HEK293T (cell line): Measurements from ENCODE around the gene NEUROD6.

Experiments
- CTCF ChIA-PET: fragments of 350-600 bp; formaldehyde crosslinking; extraction: SDS; loops from one replicate; lab custom pipeline; 2021; ENCODE audit warnings: antibody characterized with exemption, inconsistent platforms; lab: Yijun Ruan, JAX
- POLR2A ChIA-PET: fragments of 350-600 bp; formaldehyde crosslinking; extraction: SDS; loops from one replicate; lab custom pipeline; 2020; ENCODE audit warnings: antibody characterized with exemption, inconsistent platforms; lab: Yijun Ruan, JAX
- DNase-seq: peaks from one replicate; pipeline ENCODE4 v3.0.0; 2012; ENCODE audit warnings: mixed read lengths; ENCODE audit errors: extremely low spot score
- ARNT ChIP-seq: fragments of 450-650 bp; IDR thresholded peaks from 2 replicates; pipeline ENCODE4 v1.6.1; 2017; ENCODE audit warnings: mild to moderate bottlenecking
- BHLHE40 ChIP-seq: fragments of 450-650 bp; IDR thresholded peaks from 2 replicates; pipeline ENCODE4 v1.6.1; 2016; ENCODE audit warnings: mild to moderate bottlenecking, moderate library complexity, borderline replicate concordance
- CTBP1 ChIP-seq: fragments of 450-650 bp; IDR thresholded peaks from 2 replicates; pipeline ENCODE4 v1.6.1; 2016; ENCODE audit warnings: borderline replicate concordance
- ELF4 ChIP-seq: fragments of 450-650 bp; IDR thresholded peaks from 2 replicates; pipeline ENCODE4 v1.6.1; 2017; ENCODE audit warnings: antibody characterized with exemption
- FOXA1 ChIP-seq: fragments of 450-650 bp; IDR thresholded peaks from 2 replicates; pipeline ENCODE4 v1.6.1; 2016; ENCODE audit warnings: mild to moderate bottlenecking
- FOXK2 ChIP-seq: fragments of 450-650 bp; IDR thresholded peaks from 2 replicates; pipeline ENCODE4 v1.6.1; 2016; ENCODE audit warnings: mild to moderate bottlenecking
- FOXM1 ChIP-seq: fragments of 450-650 bp; IDR thresholded peaks from 2 replicates; pipeline ENCODE4 v1.6.1; 2017; ENCODE audit warnings: mild to moderate bottlenecking, borderline replicate concordance
- HDGF ChIP-seq: fragments of 450-650 bp; IDR thresholded peaks from 2 replicates; pipeline ENCODE4 v1.6.1; 2017; ENCODE audit warnings: antibody characterized with exemption, borderline replicate concordance
- L3MBTL2 ChIP-seq: fragments of 450-650 bp; conservative IDR thresholded peaks from 2 replicates; pipeline ENCODE4 v1.6.1; 2016; ENCODE audit warnings: mild to moderate bottlenecking
- LEF1 ChIP-seq: fragments of 450-650 bp; IDR thresholded peaks from 2 replicates; pipeline ENCODE4 v1.6.1; 2017; ENCODE audit warnings: mild to moderate bottlenecking, borderline replicate concordance
- NFRKB ChIP-seq: fragments of 450-650 bp; IDR thresholded peaks from 2 replicates; pipeline ENCODE4 v1.6.1; 2016; ENCODE audit warnings: mild to moderate bottlenecking, moderate library complexity
- SP1 ChIP-seq: fragments of 450-650 bp; IDR thresholded peaks from 2 replicates; pipeline ENCODE4 v1.6.1; 2017
- SUZ12 ChIP-seq: fragments of 450-650 bp; IDR thresholded peaks from 2 replicates; pipeline ENCODE4 v1.6.1; 2016; ENCODE audit warnings: mild to moderate bottlenecking
- TARDBP ChIP-seq: fragments of 450-650 bp; IDR thresholded peaks from 2 replicates; pipeline ENCODE4 v1.6.1; 2016
- ZNF384 ChIP-seq: fragments of 450-650 bp; IDR thresholded peaks from 2 replicates; pipeline ENCODE4 v1.6.1; 2016
- TF ChIP-seq, protein P1 (sequence below): fragments of 450-650 bp; IDR thresholded peaks from 2 replicates; pipeline ENCODE4 v1.6.1; 2016

NEUROD6 gene

DNA sequence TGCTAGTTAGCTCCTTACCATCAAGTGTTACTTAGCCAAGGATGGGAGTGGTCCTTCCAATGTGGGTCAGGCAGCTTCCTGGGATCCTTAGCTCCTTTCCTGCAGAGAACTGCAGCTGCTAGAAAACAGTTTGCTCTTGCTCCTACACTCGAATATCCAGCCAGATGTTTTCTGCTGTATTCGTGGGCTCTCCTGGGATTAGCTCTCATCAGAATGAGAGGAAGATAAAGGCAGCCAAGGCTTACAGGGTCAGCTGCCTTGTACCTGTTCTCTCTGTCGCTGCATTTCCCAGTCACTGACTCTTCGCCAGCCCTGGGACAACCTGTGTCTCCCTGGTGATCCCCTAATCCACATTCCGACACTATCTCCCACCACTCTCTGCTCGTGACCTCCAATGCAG is 29.0 kb downstream of the NEUROD6 start:
- POLR2A ChIA-PET, result no interaction called here
- TF ChIP-seq FOXA1, result no peak
- no peak for TF ChIP-seq ELF4
- no peak for TF ChIP-seq LEF1
- TF ChIP-seq ZNF384, result no peak
- no peak for TF ChIP-seq BHLHE40
- no peak for DNase-seq
- CTCF ChIA-PET, result no interaction called here

DNA sequence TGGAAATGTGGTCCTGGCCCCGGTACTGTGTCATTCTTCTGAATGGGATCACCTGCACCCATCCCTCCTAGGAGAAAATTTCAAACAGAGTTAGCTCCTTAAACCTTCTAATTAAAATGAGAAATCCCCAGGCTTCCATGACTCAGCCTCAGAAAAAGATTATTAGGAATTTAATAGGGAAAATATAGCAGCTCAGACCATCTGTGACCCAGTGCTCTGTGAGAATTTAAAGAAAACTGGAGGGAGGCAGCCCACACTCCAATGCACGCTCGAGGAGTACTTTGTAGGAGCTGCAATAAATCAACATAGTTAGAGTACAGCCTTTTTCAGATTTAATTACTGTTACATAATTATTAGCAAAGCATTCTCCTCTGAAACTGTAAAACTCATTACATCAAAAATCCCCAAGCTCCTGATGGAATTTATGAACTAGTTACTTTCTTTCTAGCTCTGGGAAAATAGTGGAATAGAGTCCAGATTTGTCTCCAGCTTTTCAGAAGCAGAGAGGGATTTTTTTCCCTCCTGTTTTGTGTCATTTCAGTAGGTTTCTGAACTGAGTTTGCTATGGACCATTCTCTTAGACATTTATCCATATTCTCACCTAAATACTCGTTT is 30.1 kb downstream of the NEUROD6 start:
- CTCF ChIA-PET, result interaction anchor here (0.5 to 0.8 kb wide), 2 partner anchors 118 to 179 kb away, joined by 3 read pairs; no protein-coding TSS in a partner anchor
- TF ChIP-seq LEF1 (no peak), ELF4 (no peak), ZNF384 (no peak), SP1 (no peak), ARNT (no peak), FOXA1 (no peak), CTBP1 (no peak), HDGF (no peak), TARDBP (no peak), FOXM1 (no peak), NFRKB (no peak), SUZ12 (no peak), FOXK2 (no peak), L3MBTL2 (no peak), BHLHE40 (no peak)
- TF ChIP-seq, protein P1, sequence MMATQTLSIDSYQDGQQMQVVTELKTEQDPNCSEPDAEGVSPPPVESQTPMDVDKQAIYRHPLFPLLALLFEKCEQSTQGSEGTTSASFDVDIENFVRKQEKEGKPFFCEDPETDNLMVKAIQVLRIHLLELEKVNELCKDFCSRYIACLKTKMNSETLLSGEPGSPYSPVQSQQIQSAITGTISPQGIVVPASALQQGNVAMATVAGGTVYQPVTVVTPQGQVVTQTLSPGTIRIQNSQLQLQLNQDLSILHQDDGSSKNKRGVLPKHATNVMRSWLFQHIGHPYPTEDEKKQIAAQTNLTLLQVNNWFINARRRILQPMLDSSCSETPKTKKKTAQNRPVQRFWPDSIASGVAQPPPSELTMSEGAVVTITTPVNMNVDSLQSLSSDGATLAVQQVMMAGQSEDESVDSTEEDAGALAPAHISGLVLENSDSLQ, result no peak
- POLR2A ChIA-PET, result no interaction called here
- DNase-seq, result no peak

DNA sequence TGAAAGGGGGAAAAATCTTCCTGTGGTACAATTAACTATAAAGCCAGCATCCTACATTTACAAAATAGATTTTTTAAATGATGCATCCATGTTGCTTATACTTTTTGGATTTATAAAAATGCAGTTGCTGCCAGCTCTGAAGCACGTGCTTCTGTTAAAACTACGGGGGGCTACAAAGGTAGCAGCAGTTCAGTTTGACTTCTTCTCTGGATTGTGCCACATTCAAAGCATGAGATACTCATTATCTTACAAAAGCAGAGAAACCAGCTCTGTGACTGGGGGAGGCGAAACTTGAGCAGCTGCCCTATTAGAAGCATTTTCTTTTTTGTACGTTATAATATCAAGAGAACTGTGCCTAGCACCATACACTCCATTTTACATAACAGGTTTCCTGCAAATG is 31.1 kb downstream of the NEUROD6 start:
- TF ChIP-seq FOXK2, result no peak
- TF ChIP-seq L3MBTL2, result no peak
- TF ChIP-seq BHLHE40, result no peak
- no peak for TF ChIP-seq FOXA1
- no peak for TF ChIP-seq HDGF
- TF ChIP-seq CTBP1, result no peak
- no peak for TF ChIP-seq ARNT
- TF ChIP-seq, protein P1, result no peak
- no peak for TF ChIP-seq ELF4
- no peak for TF ChIP-seq SP1
- TF ChIP-seq LEF1, result no peak
- TF ChIP-seq NFRKB, result no peak
- no peak for TF ChIP-seq SUZ12
- TF ChIP-seq ZNF384, result no peak
- POLR2A ChIA-PET, result no interaction called here
- CTCF ChIA-PET, result no interaction called here
- no peak for DNase-seq

DNA sequence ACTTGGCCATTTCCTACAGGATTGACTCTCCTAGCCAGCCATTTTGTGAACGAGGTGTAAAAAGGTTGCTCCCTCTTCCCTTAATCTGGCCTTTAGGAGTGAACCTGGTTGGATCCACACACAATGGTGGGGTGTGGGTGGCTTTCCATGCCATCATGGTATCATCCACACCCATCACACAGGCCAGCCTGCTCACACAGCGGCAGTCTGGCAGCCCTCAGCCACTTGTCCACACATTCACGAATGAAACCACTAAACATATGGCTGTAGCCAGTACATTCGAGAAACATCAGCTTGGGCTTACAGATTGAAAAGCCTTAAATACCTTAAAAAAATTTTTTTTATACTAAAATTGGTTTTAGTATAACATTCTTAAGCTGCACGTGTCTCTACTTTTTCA is 31.9 kb downstream of the NEUROD6 start:
- POLR2A ChIA-PET, result no interaction called here
- no peak for DNase-seq
- TF ChIP-seq ELF4 (no peak), SUZ12 (no peak), LEF1 (no peak), ARNT (no peak), BHLHE40 (no peak), HDGF (no peak), NFRKB (no peak), CTBP1 (no peak), SP1 (no peak), FOXM1 (no peak), L3MBTL2 (no peak), TARDBP (no peak)
- TF ChIP-seq, protein P1, result no peak
- CTCF ChIA-PET, result no interaction called here

DNA sequence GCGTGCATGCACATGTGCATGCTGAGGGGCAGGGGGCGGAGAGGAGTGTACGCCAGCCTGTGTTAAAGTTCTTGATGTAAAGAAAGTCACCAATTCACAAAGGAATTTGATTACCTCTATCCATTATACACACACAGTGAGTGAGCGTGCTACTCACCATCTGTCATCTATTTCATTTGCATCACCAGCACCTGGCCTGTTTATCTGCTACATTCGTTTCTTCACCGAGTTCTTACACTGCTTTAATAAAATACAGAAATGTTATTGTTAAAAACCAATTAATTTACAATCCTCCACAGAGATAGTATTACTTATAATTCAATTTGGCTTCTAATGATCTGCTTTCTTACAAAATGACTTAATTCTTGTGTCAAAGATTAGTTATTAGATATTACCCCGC is 32.6 kb downstream of the NEUROD6 start:
- ChIA-PET POLR2A (no interaction called here), CTCF (no interaction called here)
- DNase-seq, result no peak
- TF ChIP-seq SP1 (no peak), ZNF384 (no peak), FOXM1 (no peak), ARNT (no peak), ELF4 (no peak), NFRKB (no peak), HDGF (no peak), L3MBTL2 (no peak)
- TF ChIP-seq, protein P1, result no peak

DNA sequence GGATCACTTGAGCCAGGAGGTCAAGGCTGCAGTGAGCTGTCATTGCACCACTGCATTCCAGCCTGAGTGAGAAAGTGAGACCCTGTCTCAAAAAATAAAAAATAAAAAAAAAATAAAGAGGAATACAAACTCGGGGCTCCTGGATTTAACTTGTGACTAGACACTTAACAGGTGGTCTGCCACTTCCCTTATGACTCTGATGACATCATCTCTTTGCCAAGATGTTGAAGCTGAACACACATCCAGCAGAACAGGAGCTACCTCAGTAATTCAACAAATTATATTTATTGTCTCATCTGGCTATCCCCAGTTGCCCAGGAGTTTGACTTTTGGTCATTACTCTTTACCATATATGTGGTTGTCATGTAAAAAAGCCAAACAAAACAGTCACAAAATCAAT is 35.3 kb downstream of the NEUROD6 start:
- CTCF ChIA-PET, result interaction anchor here (1.7 kb wide), 1 partner anchor 171 kb away, joined by 8 read pairs; no protein-coding TSS in a partner anchor
- POLR2A ChIA-PET, result interaction anchor here (0.7 kb wide), 1 partner anchor 1136 kb away, joined by 3 read pairs; no protein-coding TSS in a partner anchor
- no peak for DNase-seq
- no peak for TF ChIP-seq TARDBP
- TF ChIP-seq, protein P1, result no peak
- TF ChIP-seq SP1, result no peak
- no peak for TF ChIP-seq L3MBTL2
